PC-3 (cell line): ENCODE data around the gene PAPSS1. TPM values are rescaled to one million over a fixed set of nuclear protein-coding genes. Genes with fewer than 3 reads are reported as not detected.

Experiments used
- ATAC-seq: fragments of 200-7000 bp; cut with Tn5 transposase; 2 replicates; pipeline ENCODE4 v1.9.1; 2020; ENCODE audit warnings: mild to moderate bottlenecking, moderate library complexity
- BruUV-seq: library from RNA; stranded (reverse); fragments of 400-500 nt; replicated peaks from 2 replicates; lab custom pipeline; 2021; lab: Mats Ljungman, UMichigan
- CTCF ChIA-PET: fragments of 300-600 bp; sonication (Branson Sonifier 250); formaldehyde crosslinking; loops from one replicate; lab custom pipeline; 2022; ENCODE audit warnings: antibody characterized with exemption; lab: Charles Lee
- POLR2A ChIA-PET: fragments of 300-600 bp; sonication (Branson Sonifier 250); formaldehyde crosslinking; loops from one replicate; lab custom pipeline; 2022; ENCODE audit warnings: antibody characterized with exemption; ENCODE audit not compliant: unreplicated experiment; lab: Charles Lee
- DNase-seq: peaks from one replicate; pipeline ENCODE4 v3.0.0-alpha.2; 2015
- H2AFZ ChIP-seq: fragments of 300-600 bp; sonication (generic); 2 replicates; pipeline ENCODE4 v1.6.0; 2016; ENCODE audit warnings: antibody characterized with exemption, low read length
- H3F3A ChIP-seq: fragments of 300-600 bp; sonication (generic); one replicate; pipeline ENCODE4 v1.6.0; 2017; ENCODE audit warnings: antibody characterized with exemption, low read length, control low read depth, mild to moderate bottlenecking; ENCODE audit not compliant: unreplicated experiment
- H3K27ac ChIP-seq: fragments of 300-600 bp; sonication (generic); 2 replicates; pipeline ENCODE4 v1.5.1; 2016; ENCODE audit warnings: mild to moderate bottlenecking, low read length
- H3K27me3 ChIP-seq: fragments of 300-600 bp; sonication (generic); 2 replicates; pipeline ENCODE4 v1.6.1; 2016; ENCODE audit warnings: low read length, mixed read lengths
- H3K36me3 ChIP-seq: fragments of 300-600 bp; sonication (generic); 2 replicates; pipeline ENCODE4 v1.6.1; 2016; ENCODE audit warnings: low read depth, mixed run types, low read length, mixed read lengths
- H3K4me1 ChIP-seq: fragments of 300-600 bp; sonication (generic); 2 replicates; pipeline ENCODE4 v1.5.1; 2016; ENCODE audit warnings: low read length; ENCODE audit not compliant: insufficient read depth
- H3K4me2 ChIP-seq: fragments of 300-600 bp; sonication (generic); 2 replicates; pipeline ENCODE4 v1.6.0; 2016; ENCODE audit warnings: low read length
- H3K4me3 ChIP-seq: fragments of 300-600 bp; sonication (generic); 2 replicates; pipeline ENCODE4 v1.5.1; 2016; ENCODE audit warnings: mild to moderate bottlenecking, low read length, mixed read lengths
- H3K79me2 ChIP-seq: fragments of 300-600 bp; sonication (generic); 2 replicates; pipeline ENCODE4 v1.6.1; 2017; ENCODE audit warnings: low read length, mixed read lengths
- H3K9ac ChIP-seq: fragments of 300-600 bp; sonication (generic); 2 replicates; pipeline ENCODE4 v1.6.0; 2016; ENCODE audit warnings: mild to moderate bottlenecking, low read length
- H3K9me2 ChIP-seq: fragments of 300-600 bp; sonication (generic); replicated peaks from 2 replicates; pipeline ENCODE4 v1.6.1; 2016; ENCODE audit warnings: mixed run types, low read length, mixed read lengths
- H3K9me3 ChIP-seq: fragments of 300-600 bp; sonication (generic); 2 replicates; pipeline ENCODE4 v1.6.1; 2016; ENCODE audit warnings: low read length, mixed read lengths
- H4K20me1 ChIP-seq: fragments of 300-600 bp; sonication (generic); 2 replicates; pipeline ENCODE4 v1.6.1; 2016; ENCODE audit warnings: low read length, mixed read lengths
- CTCF ChIP-seq: fragments of 300-600 bp; sonication (generic); conservative IDR thresholded peaks from 2 replicates; pipeline ENCODE4 v1.5.1; 2017; ENCODE audit warnings: antibody characterized with exemption, low read depth, mild to moderate bottlenecking, low read length
- EZH2 ChIP-seq: fragments of 300-600 bp; sonication (generic); IDR thresholded peaks from one replicate; pipeline ENCODE4 v1.6.1; 2017; ENCODE audit warnings: antibody characterized with exemption, mild to moderate bottlenecking, low read length; ENCODE audit not compliant: unreplicated experiment
- EZH2phosphoT487 ChIP-seq: fragments of 300-600 bp; sonication (generic); IDR thresholded peaks from 2 replicates; pipeline ENCODE4 v1.6.1; 2018; ENCODE audit warnings: mild to moderate bottlenecking, antibody characterized with exemption, low read length, borderline replicate concordance
- intact Hi-C: fragments of 100-400 bp; cut with micrococcal nuclease; formaldehyde crosslinking; loops from 2 replicates; pipeline ENCODE4 v1.9.0; 2023
- total RNA-seq: library from RNA; depleted of rRNA; stranded (reverse); fragments of >200 nt; gene quantifications from 2 replicates; pipeline ENCODE4 v1.2.3, GENCODE V29; 2014

PAPSS1 gene
- total RNA-seq, 1 experiment from 2014 or later = 28.0 TPM

DNA sequence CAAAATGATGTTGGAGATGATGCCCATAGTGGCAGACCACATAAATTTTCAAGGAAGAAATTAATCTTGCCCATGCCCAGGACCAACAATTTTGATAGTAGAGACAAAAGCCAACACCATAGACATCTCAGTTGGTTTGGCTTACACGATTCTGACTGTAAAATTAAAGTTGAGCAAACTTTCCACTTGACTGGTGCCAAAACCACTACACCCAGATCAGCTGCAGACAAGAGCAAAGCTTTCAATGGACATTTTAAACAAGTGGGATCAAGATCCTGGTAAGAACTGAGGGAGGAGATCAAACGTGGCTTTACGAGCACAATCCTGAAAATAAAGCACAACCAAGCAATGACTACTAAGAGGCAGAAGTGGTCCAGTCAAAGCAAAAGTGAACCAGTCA lies 90.7 kb downstream of the PAPSS1 start:
- no peak for DNase-seq
- CTCF ChIA-PET = no interaction called here
- Histone ChIP-seq H3K9me2 (no peaks in the 10 kb centered on the region), H3K36me3 (no peaks in the 10 kb centered on the region), H3K79me2 (no peaks in the 10 kb centered on the region), H3K27me3 (no peaks in the 10 kb centered on the region), H3K9ac (no peak overlapping the region), H3K4me3 (no peak overlapping the region), H3K9me3 (no peaks in the 10 kb centered on the region), H2AFZ (no peak overlapping the region), H3K27ac (no peak overlapping the region), H3K4me1 (no peaks in the 10 kb centered on the region), H3K4me2 (no peak overlapping the region), H3F3A (no peaks in the 10 kb centered on the region), H4K20me1 (no peaks in the 10 kb centered on the region)
- intact Hi-C loops = no loop called here
- BruUV-seq = no TSS peak
- TF ChIP-seq EZH2 (no peak), CTCF (no peak)
- POLR2A ChIA-PET = no interaction called here
- no peak for ATAC-seq

DNA sequence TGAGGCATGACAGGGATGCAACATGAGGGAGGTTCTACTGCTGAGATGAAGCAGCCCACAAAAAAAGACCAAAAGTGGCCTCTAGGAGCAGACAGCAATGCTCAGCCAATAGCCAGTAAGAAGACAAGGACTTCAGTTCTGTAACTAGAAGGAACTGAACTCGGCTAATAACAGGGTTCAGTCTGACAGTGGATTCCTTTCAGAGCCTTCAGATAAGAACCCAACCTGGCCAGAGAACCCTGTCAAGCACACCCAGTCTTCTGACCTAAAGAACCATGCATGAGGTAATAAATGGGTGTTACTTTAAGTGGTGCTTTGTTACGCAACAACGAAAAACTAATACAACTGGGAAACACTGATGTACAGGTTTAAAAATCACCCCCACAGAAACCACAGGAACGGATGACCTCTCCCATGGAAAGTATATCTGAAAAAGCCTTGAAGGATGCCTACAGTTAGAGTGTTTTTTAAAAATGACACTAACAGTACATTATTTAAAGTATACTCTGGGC lies 94.6 kb downstream of the PAPSS1 start:
- no peaks in the 10 kb centered on the region for H3K9me3 ChIP-seq
- H3K9ac ChIP-seq = no peak overlapping the region
- CTCF ChIA-PET = no interaction called here
- no peaks in the 10 kb centered on the region for H3F3A ChIP-seq
- no peak for TF ChIP-seq EZH2phosphoT487
- no peak for TF ChIP-seq EZH2
- TF ChIP-seq CTCF = no peak
- no peak overlapping the region for H2AFZ ChIP-seq
- DNase-seq (no peak), ATAC-seq (no peak)
- no peak overlapping the region for H3K4me2 ChIP-seq
- POLR2A ChIA-PET = no interaction called here
- no peak overlapping the region for H3K27ac ChIP-seq
- H4K20me1 ChIP-seq = no peaks in the 10 kb centered on the region
- H3K4me1 ChIP-seq = no peaks in the 10 kb centered on the region
- no peaks in the 10 kb centered on the region for H3K79me2 ChIP-seq
- intact Hi-C loops = no loop called here
- H3K9me2 ChIP-seq = no peaks in the 10 kb centered on the region
- no peak overlapping the region for H3K4me3 ChIP-seq
- BruUV-seq = no TSS peak
- H3K36me3 ChIP-seq = no peaks in the 10 kb centered on the region
- H3K27me3 ChIP-seq = no peaks in the 10 kb centered on the region

- no peak overlapping the region for H3K4me2 ChIP-seq
- H3K9me2 ChIP-seq = no peaks in the 10 kb centered on the region
- H3K79me2 ChIP-seq = no peaks in the 10 kb centered on the region
- no peak overlapping the region for H2AFZ ChIP-seq
- intact Hi-C loops = no loop called here
- no peak overlapping the region for H3K9ac ChIP-seq
- no peak overlapping the region for H3K27ac ChIP-seq
- no TSS peak for BruUV-seq
- no peaks in the 10 kb centered on the region for H3F3A ChIP-seq
- H3K36me3 ChIP-seq = no peaks in the 10 kb centered on the region
- no peaks in the 10 kb centered on the region for H3K9me3 ChIP-seq
- ATAC-seq (no peak), DNase-seq (no peak)
- TF ChIP-seq CTCF (no peak), EZH2 (no peak), EZH2phosphoT487 (no peak)
- POLR2A ChIA-PET = no interaction called here
- H3K27me3 ChIP-seq = no peaks in the 10 kb centered on the region
- no peak overlapping the region for H3K4me3 ChIP-seq
- CTCF ChIA-PET = no interaction called here
- no peaks in the 10 kb centered on the region for H4K20me1 ChIP-seq
- no peaks in the 10 kb centered on the region for H3K4me1 ChIP-seq
These were observed 96.0 kb downstream of the PAPSS1 start for GRCh38 chr4:107624024-107624423.
